Measurements from ENCODE around the gene PSMB5.

GRCh38 chr14:23066368-23066767, 31.7 kb upstream of the PSMB5 start:
- TF ChIP-seq CTCF (IDR thresholded peaks at IDR 0.05; ENCODE audit: poor library complexity, severe bottlenecking), result no peak
- no peak for TF ChIP-seq TAF1 (IDR thresholded peaks at IDR 0.05; ENCODE audit: low read depth)
